ENCODE data around the gene ERVV-1. TPM values are rescaled to one million over a fixed set of nuclear protein-coding genes. Genes with fewer than 3 reads are reported as not detected.

Gene ERVV-1
- total and polyA plus RNA-seq, 2 of the 13 experiments (the other 11 are each of a cell fraction or from before 2014, with no cell fraction given) = not detected

- Histone ChIP-seq H3K4me1 (ENCODE audit: insufficient read depth, low read length) (no peaks in the 10 kb centered on the region), H3K4me3 (replicated peaks in 1 of 3; ENCODE audit: insufficient read depth in 1 of 3, low read depth in 2 of 3, low read length in 3 of 3) (no peak overlapping the region), H4K20me1 (ENCODE audit: insufficient read depth, low read length) (no peaks in the 10 kb centered on the region), H3K9me3 (ENCODE audit: low read length) (peaks cover 38% of the 10 kb centered on the region; the same call in 1 of the 2 replicates), H2AFZ (ENCODE audit: low read length) (no peak overlapping the region), H3K9ac (ENCODE audit: insufficient read depth, low read depth, low read length) (no peak overlapping the region), H3K36me3 (replicated peaks in 1 of 2; ENCODE audit: control insufficient read depth in 1 of 2, insufficient read depth in 2 of 2, low read length in 2 of 2) (no peaks in the 10 kb centered on the region), H3K79me2 (ENCODE audit: insufficient read depth, low read length) (no peaks in the 10 kb centered on the region), H3K27me3 (ENCODE audit: control insufficient read depth in 1 of 2, insufficient read depth in 2 of 2, low read length in 2 of 2) (peaks cover 0 to 19% of the 10 kb centered on the region in 2 experiments; a peak in 1 of 5 replicates), H3K27ac (ENCODE audit: extremely low read length, insufficient read depth, low read length) (no peak overlapping the region), H3K4me2 (ENCODE audit: low read depth, low read length) (no peak overlapping the region)
- BruUV-seq (replicated peaks) = no TSS peak
- POLR2A ChIA-PET = no interaction called here
- WGBS (ENCODE audit: low lambda C conversion rate) = 3% methylated on average over 9 of the region's 9 CpGs
- FAIRE-seq = no peak
- CTCF ChIA-PET (ENCODE audit: low intra/inter-chr PET ratio, low total read pairs) = no interaction called here
- intact Hi-C loops (cut with micrococcal nuclease; ENCODE audit: unreplicated experiment) = no loop called here
- in situ Hi-C loops (cut with HindIII; ENCODE audit: extremely low pct_ligation_motif_present, low pct_unique_long_range_greater_than_20kb) = no loop called here
- DNase-seq (ENCODE audit: low spot score) = no peak
- ATAC-seq = no peak
- no peak for TF ChIP-seq ZSCAN22 (CRISPR knock-in tag; IDR thresholded peaks at IDR 0.05)
- no peak for TF ChIP-seq DR1 (CRISPR knock-in tag; IDR thresholded peaks at IDR 0.05)
- TF ChIP-seq PLRG1 (conservative IDR thresholded peaks at IDR 0.05) = no peak
- TF ChIP-seq ZBTB49 (CRISPR knock-in tag; IDR thresholded peaks at IDR 0.05; ENCODE audit: borderline replicate concordance) = no peak
- no peak for TF ChIP-seq REPIN1 (CRISPR knock-in tag; IDR thresholded peaks at IDR 0.05; ENCODE audit: borderline replicate concordance, low read depth)
- TF ChIP-seq ZNF597 (CRISPR knock-in tag; IDR thresholded peaks at IDR 0.05) = no peak
- TF ChIP-seq ZNF251 (CRISPR knock-in tag; IDR thresholded peaks at IDR 0.05) = no peak
- no peak for TF ChIP-seq MEIS2 (CRISPR knock-in tag; IDR thresholded peaks at IDR 0.05)
- TF ChIP-seq IRF9 (CRISPR knock-in tag; IDR thresholded peaks at IDR 0.05; ENCODE audit: borderline replicate concordance) = no peak
- no peak for TF ChIP-seq ZNF720 (CRISPR knock-in tag; IDR thresholded peaks at IDR 0.05)
- TF ChIP-seq, protein P1, sequence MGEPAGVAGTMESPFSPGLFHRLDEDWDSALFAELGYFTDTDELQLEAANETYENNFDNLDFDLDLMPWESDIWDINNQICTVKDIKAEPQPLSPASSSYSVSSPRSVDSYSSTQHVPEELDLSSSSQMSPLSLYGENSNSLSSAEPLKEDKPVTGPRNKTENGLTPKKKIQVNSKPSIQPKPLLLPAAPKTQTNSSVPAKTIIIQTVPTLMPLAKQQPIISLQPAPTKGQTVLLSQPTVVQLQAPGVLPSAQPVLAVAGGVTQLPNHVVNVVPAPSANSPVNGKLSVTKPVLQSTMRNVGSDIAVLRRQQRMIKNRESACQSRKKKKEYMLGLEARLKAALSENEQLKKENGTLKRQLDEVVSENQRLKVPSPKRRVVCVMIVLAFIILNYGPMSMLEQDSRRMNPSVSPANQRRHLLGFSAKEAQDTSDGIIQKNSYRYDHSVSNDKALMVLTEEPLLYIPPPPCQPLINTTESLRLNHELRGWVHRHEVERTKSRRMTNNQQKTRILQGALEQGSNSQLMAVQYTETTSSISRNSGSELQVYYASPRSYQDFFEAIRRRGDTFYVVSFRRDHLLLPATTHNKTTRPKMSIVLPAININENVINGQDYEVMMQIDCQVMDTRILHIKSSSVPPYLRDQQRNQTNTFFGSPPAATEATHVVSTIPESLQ (CRISPR knock-in tag; conservative IDR thresholded peaks at IDR 0.05) = no peak
- TF ChIP-seq, protein P2, sequence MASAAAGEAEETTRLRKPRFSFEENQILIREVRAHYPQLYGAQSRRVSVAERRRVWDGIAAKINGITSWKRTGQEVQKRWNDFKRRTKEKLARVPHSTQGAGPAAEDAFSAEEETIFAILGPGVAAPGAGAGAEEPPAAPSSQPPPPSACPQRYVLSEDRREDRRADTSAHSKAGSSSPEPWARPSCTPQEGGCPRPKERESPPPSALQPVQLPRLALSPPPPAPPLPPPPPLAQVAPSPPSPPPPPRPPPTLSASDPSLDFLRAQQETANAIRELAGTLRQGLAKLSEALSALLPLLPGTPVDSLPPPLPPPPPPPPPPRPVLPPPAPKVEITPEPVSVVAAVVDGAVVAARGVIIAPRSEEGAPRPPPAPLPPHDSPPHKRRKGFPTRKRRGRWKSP (CRISPR knock-in tag; IDR thresholded peaks at IDR 0.05) = no peak
- no peak for TF ChIP-seq HOXA9 (CRISPR knock-in tag; IDR thresholded peaks at IDR 0.05; ENCODE audit: borderline replicate concordance)
- TF ChIP-seq, protein P3, sequence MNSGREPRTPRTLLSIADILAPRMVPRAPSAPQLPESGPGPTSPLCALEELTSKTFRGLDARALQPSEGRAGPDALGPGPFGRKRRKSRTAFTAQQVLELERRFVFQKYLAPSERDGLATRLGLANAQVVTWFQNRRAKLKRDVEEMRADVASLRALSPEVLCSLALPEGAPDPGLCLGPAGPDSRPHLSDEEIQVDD (CRISPR knock-in tag; IDR thresholded peaks at IDR 0.05; ENCODE audit: borderline replicate concordance) = no peak
- no peak for TF ChIP-seq ZNF263 (CRISPR knock-in tag; IDR thresholded peaks at IDR 0.05)
- TF ChIP-seq EED (CRISPR knock-in tag; IDR thresholded peaks at IDR 0.05) = no peak
These were observed 3.2 kb upstream of the ERVV-1 start for GRCh38 chr19:53010494-53010893.
